Endodermal cell (in vitro differentiated cells): ENCODE measurements around the gene PXMP4. TPM values are rescaled to one million over a fixed set of nuclear protein-coding genes. Genes with fewer than 3 reads are reported as not detected.

Experiments
- DNase-seq: peaks from one replicate; pipeline ENCODE4 v3.0.0-alpha.2; 2017
- H3K27ac ChIP-seq: 2 replicates; pipeline ENCODE4 v1.5.1; 2013; ENCODE audit warnings: mild to moderate bottlenecking, low read depth, low read length, moderate library complexity
- H3K27me3 ChIP-seq: 2 replicates; pipeline ENCODE4 v1.6.1; 2013; ENCODE audit warnings: mild to moderate bottlenecking, low read length, moderate library complexity; ENCODE audit not compliant: insufficient read depth, control insufficient read depth, poor library complexity, severe bottlenecking
- H3K36me3 ChIP-seq: 2 replicates; pipeline ENCODE4 v1.7.0; 2013; ENCODE audit warnings: mild to moderate bottlenecking, low read length, moderate library complexity; ENCODE audit not compliant: control insufficient read depth, insufficient read depth
- H3K4me1 ChIP-seq: one replicate; pipeline ENCODE4 v1.7.0; 2013; ENCODE audit warnings: low read length; ENCODE audit not compliant: control insufficient read depth, insufficient read depth
- H3K4me3 ChIP-seq: 2 replicates; pipeline ENCODE4 v1.5.1; 2013; ENCODE audit warnings: mild to moderate bottlenecking, low read length, moderate library complexity
- H3K9ac ChIP-seq: 2 replicates; pipeline ENCODE4 v1.6.1; 2013; ENCODE audit warnings: mild to moderate bottlenecking, low read length, moderate library complexity; ENCODE audit not compliant: poor library complexity, severe bottlenecking; ENCODE audit errors: extremely low read depth
- H3K9me3 ChIP-seq: 2 replicates; pipeline ENCODE4 v1.6.1; 2013; ENCODE audit warnings: mild to moderate bottlenecking, low read length, moderate library complexity; ENCODE audit not compliant: control insufficient read depth
- H3K27ac Mint-ChIP-seq: 2 replicates; pipeline ENCODE4 v1.8.0; 2020; ENCODE audit warnings: mixed read lengths
- H3K27me3 Mint-ChIP-seq: 2 replicates; pipeline ENCODE4 v1.8.0; 2021; ENCODE audit warnings: mild to moderate bottlenecking, mixed read lengths; ENCODE audit not compliant: insufficient read depth
- H3K36me3 Mint-ChIP-seq: 2 replicates; pipeline ENCODE4 v1.8.0; 2020; ENCODE audit warnings: low read depth, mixed read lengths
- H3K4me1 Mint-ChIP-seq: 2 replicates; pipeline ENCODE4 v1.8.0; 2020; ENCODE audit warnings: mixed read lengths
- H3K4me3 Mint-ChIP-seq: 2 replicates; pipeline ENCODE4 v1.8.0; 2020; ENCODE audit warnings: mild to moderate bottlenecking, moderate library complexity, mixed read lengths
- H3K9me3 Mint-ChIP-seq: 2 replicates; pipeline ENCODE4 v1.8.0; 2020; ENCODE audit warnings: mild to moderate bottlenecking, mixed read lengths
- WGBS, 2 experiments: methylation state at CpG; one replicate each; pipeline versions ENCODE4 v1.1.5 to v1.1.7; 2013; ENCODE audit warnings: missing lambda C conversion rate in 2 of 2, mixed read lengths in 1 of 2; ENCODE audit not compliant: insufficient coverage in 1 of 2, insufficient read length in 1 of 2; 5-methylcytosine and 5-hydroxymethylcytosine counted together
- long read RNA-seq, 4 experiments: library from polyadenylated mRNA in 2 of 4; library from RNA in 1 of 4; library from capped mRNA in 1 of 4; stranded (forward) in 3 of 4; unstranded in 1 of 4; transcript quantifications; one replicate each; pipeline ENCODE4 v2.0.0, GENCODE V29; 2020 to 2021; ENCODE audit warnings: inconsistent platforms in 1 of 4
- polyA plus RNA-seq, 2 experiments: library from polyadenylated mRNA; stranded (reverse); fragments of 50-300 nt; gene quantifications; one replicate each; pipeline ENCODE4 v1.2.3, GENCODE V29; 2013
- total RNA-seq, 2 donors: library from RNA; stranded (reverse); fragmentation: NEBNext Ultra II Directional in 1 of 2; extraction: Animal tissue kit (Norgen Biotek cat#: 25700) in 1 of 2; gene quantifications; 2 replicates in 1 of 2; 3 replicates in 1 of 2; pipeline ENCODE4 v1.2.1, GENCODE V29; 2021
- TF ChIP-seq, protein P1 (sequence below): fragments of 200-600 bp; sonication (generic); conservative IDR thresholded peaks from 2 replicates; pipeline ENCODE4 v1.5.0; 2021; ENCODE audit warnings: antibody characterized with exemption, mild to moderate bottlenecking

Gene PXMP4, protein sequence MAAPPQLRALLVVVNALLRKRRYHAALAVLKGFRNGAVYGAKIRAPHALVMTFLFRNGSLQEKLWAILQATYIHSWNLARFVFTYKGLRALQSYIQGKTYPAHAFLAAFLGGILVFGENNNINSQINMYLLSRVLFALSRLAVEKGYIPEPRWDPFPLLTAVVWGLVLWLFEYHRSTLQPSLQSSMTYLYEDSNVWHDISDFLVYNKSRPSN
- total RNA-seq: 1 to 10 TPM; 1.5 to 3.8 TPM
- 1.6 TPM for polyA plus RNA-seq (2013, experiment 1 of 2)
- 1.8 TPM for polyA plus RNA-seq (2013, experiment 2 of 2)
- long read RNA-seq, experiment 1: 0 reads
- long read RNA-seq, experiment 2, full-length matches to known transcripts: 1 of 1 reads
- long read RNA-seq, experiment 2, partial matches to known transcripts: 0 of 1 reads
- long read RNA-seq, experiment 2, other reads (novel, unspliced or antisense): 0 of 1 reads
- long read RNA-seq, experiment 3, full-length matches to known transcripts: 4 of 5 reads
- long read RNA-seq, experiment 3, partial matches to known transcripts: 0 of 5 reads
- long read RNA-seq, experiment 3, other reads (novel, unspliced or antisense): 1 of 5 reads
- long read RNA-seq, experiment 4, full-length matches to known transcripts: 2 of 2 reads
- long read RNA-seq, experiment 4, partial matches to known transcripts: 0 of 2 reads
- long read RNA-seq, experiment 4, other reads (novel, unspliced or antisense): 0 of 2 reads

DNA sequence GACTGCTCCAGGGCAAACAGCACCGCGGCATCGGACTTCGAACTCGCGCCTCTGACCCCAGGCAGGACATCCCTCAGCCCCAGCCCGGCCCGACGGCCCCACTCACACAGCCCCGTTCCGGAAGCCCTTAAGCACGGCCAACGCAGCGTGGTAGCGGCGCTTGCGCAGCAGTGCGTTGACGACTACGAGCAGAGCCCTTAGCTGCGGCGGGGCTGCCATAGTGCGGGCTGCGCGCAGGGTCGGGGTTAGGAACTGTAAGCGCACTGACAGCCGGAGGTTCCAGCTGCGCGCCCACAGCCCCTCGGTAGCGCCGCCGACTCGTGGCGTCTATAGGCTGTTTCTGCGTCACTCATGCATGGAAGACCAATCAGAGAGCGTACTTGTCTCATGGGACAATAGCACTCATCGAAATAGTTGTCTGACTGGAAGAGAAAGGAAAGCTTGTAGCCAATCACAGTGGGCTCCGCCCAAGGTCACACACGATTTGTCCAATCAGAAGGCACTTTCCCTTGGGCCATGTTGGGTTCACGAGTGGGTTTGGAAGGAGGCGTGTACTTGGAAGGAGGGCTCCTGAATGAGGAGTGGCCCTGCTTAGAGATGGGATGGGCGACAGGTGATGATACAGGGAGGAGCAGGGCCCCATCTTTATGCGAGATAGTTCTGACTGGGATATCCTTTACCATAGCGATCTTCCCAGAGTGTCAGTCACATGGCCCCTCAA lies at the start of gene PXMP4:
Gene PXMP4, minus strand, starts transcription at position 322 of the 721 bp plus-strand sequence. Its CDS starts 103 bp downstream, at position 219.
- peak; percentile 95 for DNase-seq
- peaks cover 3% of the 10 kb centered on the region for H3K9me3 Mint-ChIP-seq
- H3K9me3 ChIP-seq: no peaks in the 10 kb centered on the region
- H3K27ac ChIP-seq: no peak within 1 kb of the TSS
- H3K27me3 ChIP-seq: no peaks in the 10 kb centered on the region
- H3K27me3 Mint-ChIP-seq: peaks cover 2% of the 10 kb centered on the region
- H3K4me1 Mint-ChIP-seq: no peaks in the 10 kb centered on the region
- H3K9ac ChIP-seq: no peak within 1 kb of the TSS
- peak within 1 kb of the TSS; percentile 60 for H3K4me3 Mint-ChIP-seq
- H3K4me1 ChIP-seq: no peaks in the 10 kb centered on the region
- WGBS, 2 experiments: 45 to 52% methylated on average over 33 to 46 of the region's 46 CpGs
- no peaks in the 10 kb centered on the region for H3K36me3 Mint-ChIP-seq
- H3K4me3 ChIP-seq: peak within 1 kb of the TSS; percentile 77
- TF ChIP-seq, protein P1, sequence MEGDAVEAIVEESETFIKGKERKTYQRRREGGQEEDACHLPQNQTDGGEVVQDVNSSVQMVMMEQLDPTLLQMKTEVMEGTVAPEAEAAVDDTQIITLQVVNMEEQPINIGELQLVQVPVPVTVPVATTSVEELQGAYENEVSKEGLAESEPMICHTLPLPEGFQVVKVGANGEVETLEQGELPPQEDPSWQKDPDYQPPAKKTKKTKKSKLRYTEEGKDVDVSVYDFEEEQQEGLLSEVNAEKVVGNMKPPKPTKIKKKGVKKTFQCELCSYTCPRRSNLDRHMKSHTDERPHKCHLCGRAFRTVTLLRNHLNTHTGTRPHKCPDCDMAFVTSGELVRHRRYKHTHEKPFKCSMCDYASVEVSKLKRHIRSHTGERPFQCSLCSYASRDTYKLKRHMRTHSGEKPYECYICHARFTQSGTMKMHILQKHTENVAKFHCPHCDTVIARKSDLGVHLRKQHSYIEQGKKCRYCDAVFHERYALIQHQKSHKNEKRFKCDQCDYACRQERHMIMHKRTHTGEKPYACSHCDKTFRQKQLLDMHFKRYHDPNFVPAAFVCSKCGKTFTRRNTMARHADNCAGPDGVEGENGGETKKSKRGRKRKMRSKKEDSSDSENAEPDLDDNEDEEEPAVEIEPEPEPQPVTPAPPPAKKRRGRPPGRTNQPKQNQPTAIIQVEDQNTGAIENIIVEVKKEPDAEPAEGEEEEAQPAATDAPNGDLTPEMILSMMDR: no peak
- H3K27ac Mint-ChIP-seq: no peak within 1 kb of the TSS
- H3K36me3 ChIP-seq: no peaks in the 10 kb centered on the region

DNA sequence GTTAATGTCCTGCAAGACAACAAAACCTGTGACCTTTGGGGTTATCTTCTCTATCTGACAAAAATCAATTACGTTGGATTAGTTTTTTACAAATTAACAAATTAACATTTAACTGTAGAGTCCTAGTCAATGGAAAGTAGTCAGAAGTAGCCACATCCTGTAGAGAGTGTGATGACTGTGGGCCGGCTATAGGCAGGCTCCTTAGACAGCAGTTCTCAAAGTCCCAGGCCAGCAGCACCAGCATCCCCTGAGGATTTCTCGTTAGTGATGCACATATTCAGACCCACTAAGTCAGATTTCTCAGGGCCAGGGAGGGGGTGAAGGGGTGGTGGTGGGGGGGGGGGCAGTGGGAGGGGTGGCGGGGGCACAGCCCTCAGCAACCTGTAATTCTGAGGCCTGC lies 48.9 kb upstream of the PXMP4 start:
- H3K27me3 ChIP-seq: no peaks in the 10 kb centered on the region
- Mint-ChIP-seq H3K4me1 (no peaks in the 10 kb centered on the region), H3K9me3 (no peaks in the 10 kb centered on the region), H3K36me3 (peaks cover 37% of the 10 kb centered on the region), H3K27me3 (no peaks in the 10 kb centered on the region), H3K27ac (no peak overlapping the region), H3K4me3 (no peak overlapping the region)
- H3K4me1 ChIP-seq: no peaks in the 10 kb centered on the region
- no peak overlapping the region for H3K27ac ChIP-seq
- 60 to 100% methylated on average over 1 to 2 of the region's 4 CpGs for WGBS, 2 experiments
- H3K9me3 ChIP-seq: no peaks in the 10 kb centered on the region
- peaks cover 19% of the 10 kb centered on the region for H3K36me3 ChIP-seq
- no peak overlapping the region for H3K4me3 ChIP-seq
- DNase-seq: no peak
- TF ChIP-seq, protein P1: no peak
- no peak overlapping the region for H3K9ac ChIP-seq

DNA sequence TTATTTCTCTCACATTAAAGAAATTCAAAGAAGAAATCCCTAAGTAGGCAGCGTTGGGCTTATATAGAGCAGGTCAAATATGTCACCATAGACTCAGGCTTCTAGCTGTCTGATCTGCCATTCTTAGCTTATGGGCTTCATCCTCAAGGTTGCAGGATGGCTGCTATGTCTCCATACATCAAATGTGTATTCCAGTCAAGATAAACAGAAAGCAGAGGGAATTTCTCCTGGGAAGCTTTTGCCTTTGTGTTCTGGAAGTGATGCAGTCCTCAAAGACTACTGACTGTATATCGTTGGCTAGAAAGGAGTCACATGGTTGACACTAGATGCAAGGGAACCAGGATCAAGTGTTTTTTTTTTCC lies 47.6 kb upstream of the PXMP4 start:
- Mint-ChIP-seq H3K4me1 (no peaks in the 10 kb centered on the region), H3K27ac (no peak overlapping the region), H3K4me3 (no peak overlapping the region), H3K36me3 (peaks cover 42% of the 10 kb centered on the region), H3K9me3 (no peaks in the 10 kb centered on the region), H3K27me3 (no peaks in the 10 kb centered on the region)
- no peak overlapping the region for H3K27ac ChIP-seq
- TF ChIP-seq, protein P1: no peak
- no peaks in the 10 kb centered on the region for H3K9me3 ChIP-seq
- DNase-seq: no peak
- WGBS, 2 experiments: 91 to 93% methylated on average over 2 of the region's 2 CpGs
- H3K4me1 ChIP-seq: no peaks in the 10 kb centered on the region
- no peak overlapping the region for H3K9ac ChIP-seq
- H3K27me3 ChIP-seq: no peaks in the 10 kb centered on the region
- peaks cover 15% of the 10 kb centered on the region for H3K36me3 ChIP-seq
- no peak overlapping the region for H3K4me3 ChIP-seq
